Fibroblast of upper back skin (primary cell): ENCODE data around the gene ANKRD23.

Source experiments
- DNase-seq: peaks from one replicate; pipeline ENCODE4 v3.0.0-alpha.2; 2013

Gene ANKRD23

GRCh38 chr2:96832754-96833507 is 10.9 kb downstream of the ANKRD23 start:
- DNase-seq = peak; percentile 69

- no peak for DNase-seq
Observed at GRCh38 chr2:96832408-96832753, 11.4 kb downstream of the ANKRD23 start.

GRCh38 chr2:96831679-96832078 is 12.1 kb downstream of the ANKRD23 start:
- DNase-seq = no peak

GRCh38 chr2:96830044-96830562 is 13.7 kb downstream of the ANKRD23 start:
- DNase-seq = no peak

GRCh38 chr2:96828874-96829273 is 14.9 kb downstream of the ANKRD23 start:
- no peak for DNase-seq

GRCh38 chr2:96828436-96828835 is 15.4 kb downstream of the ANKRD23 start:
- no peak for DNase-seq

- DNase-seq = no peak
Observed at GRCh38 chr2:96826546-96827278, 17.1 kb downstream of the ANKRD23 start.

- DNase-seq = no peak
Observed at GRCh38 chr2:96825057-96825456, 18.8 kb downstream of the ANKRD23 start.

- peak; percentile 60 for DNase-seq
Observed at GRCh38 chr2:96824079-96824870, 19.5 kb downstream of the ANKRD23 start.

- no peak for DNase-seq
Observed at GRCh38 chr2:96823198-96823597, 20.6 kb downstream of the ANKRD23 start.

- no peak for DNase-seq
Observed at GRCh38 chr2:96822786-96823185, 21.0 kb downstream of the ANKRD23 start.

GRCh38 chr2:96821113-96821675 is 22.6 kb downstream of the ANKRD23 start:
- DNase-seq = no peak

GRCh38 chr2:96819876-96820511 is 23.8 kb downstream of the ANKRD23 start:
- no peak for DNase-seq

GRCh38 chr2:96819128-96819875 is 24.5 kb downstream of the ANKRD23 start:
- DNase-seq = no peak

- no peak for DNase-seq
Observed at GRCh38 chr2:96817882-96818281, 25.9 kb downstream of the ANKRD23 start.

- no peak for DNase-seq
Observed at GRCh38 chr2:96816836-96817702, 26.8 kb downstream of the ANKRD23 start.

- DNase-seq = peak; percentile 88
Observed at GRCh38 chr2:96816127-96816835, 27.5 kb downstream of the ANKRD23 start, which contains the start of gene CNNM3. Gene CNNM3, plus strand, starts transcription at chr2:96816268. Its CDS starts 10 bp downstream, at chr2:96816278.

- no peak for DNase-seq
Observed at GRCh38 chr2:96815326-96816126, 28.3 kb downstream of the ANKRD23 start.

- no peak for DNase-seq
Observed at GRCh38 chr2:96813656-96814055, 30.2 kb downstream of the ANKRD23 start.
